HCT116 (cell line): Measurements from ENCODE around the gene GLYR1. TPM values are rescaled to one million over a fixed set of nuclear protein-coding genes. Genes with fewer than 3 reads are reported as not detected.

ENCODE experiments used
- ATAC-seq: fragments of 200-7000 bp; cut with Tn5 transposase; 2 replicates; pipeline ENCODE4 v1.9.1; 2020; ENCODE audit warnings: mild to moderate bottlenecking, moderate library complexity
- BruUV-seq: library from RNA; stranded (reverse); fragments of 400-500 nt; replicated peaks from 2 replicates; lab custom pipeline; 2021; lab: Mats Ljungman, UMichigan
- CTCF ChIA-PET: fragments of 300-600 bp; sonication (Branson Sonifier 250); formaldehyde crosslinking; loops from one replicate; lab custom pipeline; 2021; ENCODE audit warnings: antibody characterized with exemption; lab: Charles Lee
- POLR2A ChIA-PET: fragments of 300-600, 350-600 bp; sonication (Branson Sonifier 250); formaldehyde crosslinking; loops from one replicate; lab custom pipeline; 2021; ENCODE audit warnings: antibody characterized with exemption; lab: Charles Lee
- RAD21 ChIA-PET, 2 experiments: fragments of 300-600 bp; sonication (Branson Sonifier 250); formaldehyde crosslinking; loops; one replicate each; lab custom pipeline; 2023; ENCODE audit warnings: low total read pairs in 2 of 2; ENCODE audit not compliant: uncharacterized antibody in 2 of 2, unreplicated experiment in 2 of 2, low non-redundant PET in 1 of 2; lab: Charles Lee
- DNase-seq: peaks from one replicate; pipeline ENCODE4 v3.0.0-alpha.2; 2010; ENCODE audit warnings: low read depth, low spot score
- H2AFZ ChIP-seq: fragments of 200-600 bp; shearing (Covaris generic), sonication (generic); 2 replicates; pipeline ENCODE4 v1.6.1; 2017; ENCODE audit warnings: low read depth, mixed run types, mixed read lengths, antibody characterized with exemption, low read length; ENCODE audit not compliant: poor library complexity, severe bottlenecking
- H3K27ac ChIP-seq: 2 replicates; pipeline ENCODE4 v1.5.1; 2012; ENCODE audit warnings: low read depth, low read length
- H3K27me3 ChIP-seq: fragments of 200-600 bp; sonication (generic); 2 replicates; pipeline ENCODE4 v1.6.1; 2016; ENCODE audit warnings: mixed run types, low read length, mixed read lengths; ENCODE audit not compliant: insufficient read depth
- H3K36me3 ChIP-seq, 2 experiments: fragments of 200-500 bp in 1 of 2; fragments of 200-600 bp in 1 of 2; sonication (Bioruptor generic) in 1 of 2; sonication (generic) in 1 of 2; 2 replicates each; pipeline versions ENCODE4 v1.5.1 to v1.6.1; 2014 to 2016; ENCODE audit warnings: low read length in 2 of 2, inconsistent platforms in 1 of 2, mixed read lengths in 1 of 2, mixed run types in 1 of 2; ENCODE audit not compliant: insufficient read depth in 2 of 2, control insufficient read depth in 1 of 2
- H3K4me1 ChIP-seq, 2 experiments: fragments of 200-600 bp in 1 of 2; sonication (generic) in 1 of 2; 2 replicates each; pipeline versions ENCODE4 v1.5.1 to v1.6.1; 2012 to 2017; ENCODE audit warnings: low read length in 2 of 2, inconsistent platforms in 1 of 2, mild to moderate bottlenecking in 1 of 2, mixed read lengths in 1 of 2, mixed run types in 1 of 2, moderate library complexity in 1 of 2; ENCODE audit not compliant: insufficient read depth in 2 of 2, control insufficient read depth in 1 of 2
- H3K4me2 ChIP-seq: fragments of 200-600 bp; sonication (generic); 2 replicates; pipeline ENCODE4 v1.6.1; 2017; ENCODE audit warnings: mixed run types, low read length, mixed read lengths
- H3K4me3 ChIP-seq, 2 experiments: fragments of 200-600 bp in 1 of 2; sonication (generic) in 1 of 2; replicated peaks in 1 of 2; 2 replicates each; pipeline ENCODE4 v1.5.1; 2011 to 2016; ENCODE audit warnings: low read length in 2 of 2, control low read depth in 1 of 2, low read depth in 1 of 2, mild to moderate bottlenecking in 1 of 2, mixed read lengths in 1 of 2, mixed run types in 1 of 2
- H3K79me2 ChIP-seq: fragments of 200-600 bp; sonication (generic); 2 replicates; pipeline ENCODE4 v1.6.1; 2017; ENCODE audit warnings: mild to moderate bottlenecking, mixed run types, low read length, moderate library complexity, mixed read lengths; ENCODE audit not compliant: insufficient read depth
- H3K9ac ChIP-seq: fragments of 200-600 bp; sonication (generic); 2 replicates; pipeline ENCODE4 v1.6.1; 2016; ENCODE audit warnings: low read length, mixed read lengths
- H3K9me2 ChIP-seq: fragments of 200-600 bp; sonication (generic), shearing (Covaris generic); 2 replicates; pipeline ENCODE4 v1.6.1; 2017; ENCODE audit warnings: mixed run types, mild to moderate bottlenecking, moderate library complexity; ENCODE audit not compliant: insufficient read depth
- H3K9me3 ChIP-seq, 2 experiments: fragments of 200-500 bp in 1 of 2; fragments of 200-600 bp in 1 of 2; sonication (Bioruptor generic) in 1 of 2; sonication (generic) in 1 of 2; 2 replicates each; pipeline ENCODE4 v1.6.1; 2014 to 2017; ENCODE audit warnings: low read length in 2 of 2, mixed read lengths in 2 of 2, inconsistent platforms in 1 of 2, low read depth in 1 of 2, mild to moderate bottlenecking in 1 of 2, mixed run types in 1 of 2, moderate library complexity in 1 of 2; ENCODE audit not compliant: control insufficient read depth in 1 of 2, insufficient read depth in 1 of 2
- H4K20me1 ChIP-seq: fragments of 200-600 bp; sonication (generic), shearing (Covaris generic); 2 replicates; pipeline ENCODE4 v1.6.1; 2017; ENCODE audit warnings: mixed run types, mild to moderate bottlenecking, moderate library complexity; ENCODE audit not compliant: insufficient read depth
- CBX3 ChIP-seq: IDR thresholded peaks from 2 replicates; pipeline ENCODE4 v1.6.1; 2012; ENCODE audit warnings: low read depth
- CEBPB ChIP-seq: IDR thresholded peaks from 2 replicates; pipeline ENCODE4 v1.6.1; 2012; ENCODE audit warnings: low read depth
- EGR1 ChIP-seq: IDR thresholded peaks from 2 replicates; pipeline ENCODE4 v1.6.1; 2012; ENCODE audit warnings: low read depth
- ELF1 ChIP-seq: IDR thresholded peaks from 2 replicates; pipeline ENCODE4 v1.6.1; 2012; ENCODE audit warnings: low read depth, borderline replicate concordance
- EZH2phosphoT487 ChIP-seq: fragments of 200-600 bp; IDR thresholded peaks from 2 replicates; pipeline ENCODE4 v1.6.1; 2018; ENCODE audit warnings: antibody characterized with exemption, borderline replicate concordance
- FOSL1 ChIP-seq: IDR thresholded peaks from 2 replicates; pipeline ENCODE4 v1.6.1; 2012; ENCODE audit warnings: low read depth
- JUND ChIP-seq: IDR thresholded peaks from 2 replicates; pipeline ENCODE4 v1.6.1; 2012
- POLR2A ChIP-seq: IDR thresholded peaks from 2 replicates; pipeline ENCODE4 v1.7.0; 2011; ENCODE audit warnings: borderline replicate concordance; ENCODE audit not compliant: insufficient read depth, insufficient read length; ENCODE audit errors: extremely low read depth
- POLR2AphosphoS5 ChIP-seq: IDR thresholded peaks from 2 replicates; pipeline ENCODE4 v1.6.1; 2011; ENCODE audit warnings: mild to moderate bottlenecking, low read depth, low read length, moderate library complexity
- RAD21 ChIP-seq: IDR thresholded peaks from 2 replicates; pipeline ENCODE4 v1.6.1; 2012; ENCODE audit warnings: low read depth, mild to moderate bottlenecking
- SIN3A ChIP-seq: IDR thresholded peaks from 2 replicates; pipeline ENCODE4 v1.6.1; 2012; ENCODE audit warnings: low read depth
- SP1 ChIP-seq: IDR thresholded peaks from 2 replicates; pipeline ENCODE4 v1.6.1; 2012; ENCODE audit warnings: low read depth
- SRF ChIP-seq: IDR thresholded peaks from 2 replicates; pipeline ENCODE4 v1.6.1; 2012; ENCODE audit warnings: low read depth
- TCF7L2 ChIP-seq: IDR thresholded peaks from 2 replicates; pipeline ENCODE4 v1.7.0; 2011; ENCODE audit warnings: borderline replicate concordance, inconsistent platforms; ENCODE audit not compliant: insufficient read depth, insufficient read length; ENCODE audit errors: extremely low read depth
- YY1 ChIP-seq: IDR thresholded peaks from 2 replicates; pipeline ENCODE4 v1.6.1; 2011; ENCODE audit warnings: low read length, low read depth, moderate library complexity, mild to moderate bottlenecking; ENCODE audit not compliant: insufficient replicate concordance; ENCODE audit errors: extremely low read depth
- ZFX ChIP-seq: fragments of 450-650 bp; IDR thresholded peaks from 2 replicates; pipeline ENCODE4 v1.6.1; 2017
- ZNF274 ChIP-seq: fragments of 200-500 bp; sonication (Bioruptor generic); IDR thresholded peaks from 2 replicates; pipeline ENCODE4 v1.6.1; 2014; ENCODE audit warnings: mild to moderate bottlenecking, low read depth, low read length, inconsistent platforms
- intact Hi-C: fragments of 100-400 bp; cut with micrococcal nuclease; formaldehyde crosslinking; loops from 2 replicates; pipeline ENCODE4 v1.10.0; 2022
- total RNA-seq: library from RNA; stranded (reverse); gene quantifications from one replicate; pipeline ENCODE4 v1.2.1, GENCODE V29; 2021; ENCODE audit not compliant: unreplicated experiment
- TF ChIP-seq, protein P1 (sequence below): IDR thresholded peaks from 2 replicates; pipeline ENCODE4 v1.6.1; 2012
- TF ChIP-seq, protein P2 (sequence below), 3 experiments: fragments of 200-600 bp in 1 of 3; sonication (generic) in 1 of 3; IDR thresholded peaks in 2 of 3; conservative IDR thresholded peaks in 1 of 3; 2 replicates each; pipeline ENCODE4 v1.5.1; 2012 to 2017; ENCODE audit warnings: low read depth in 2 of 3, low read length in 2 of 3, antibody characterized with exemption in 1 of 3, borderline replicate concordance in 1 of 3, control low read depth in 1 of 3, mild to moderate bottlenecking in 1 of 3, mixed read lengths in 1 of 3, mixed run types in 1 of 3, moderate library complexity in 1 of 3; ENCODE audit not compliant: insufficient read depth in 1 of 3
- TF ChIP-seq, protein P3 (sequence below): IDR thresholded peaks from 2 replicates; pipeline ENCODE4 v1.6.1; 2011; ENCODE audit warnings: mild to moderate bottlenecking, low read length, moderate library complexity; ENCODE audit not compliant: insufficient replicate concordance; ENCODE audit errors: extremely low read depth

The GLYR1 gene
- total RNA-seq, 1 experiment from 2014 or later = 50.0 TPM

DNA sequence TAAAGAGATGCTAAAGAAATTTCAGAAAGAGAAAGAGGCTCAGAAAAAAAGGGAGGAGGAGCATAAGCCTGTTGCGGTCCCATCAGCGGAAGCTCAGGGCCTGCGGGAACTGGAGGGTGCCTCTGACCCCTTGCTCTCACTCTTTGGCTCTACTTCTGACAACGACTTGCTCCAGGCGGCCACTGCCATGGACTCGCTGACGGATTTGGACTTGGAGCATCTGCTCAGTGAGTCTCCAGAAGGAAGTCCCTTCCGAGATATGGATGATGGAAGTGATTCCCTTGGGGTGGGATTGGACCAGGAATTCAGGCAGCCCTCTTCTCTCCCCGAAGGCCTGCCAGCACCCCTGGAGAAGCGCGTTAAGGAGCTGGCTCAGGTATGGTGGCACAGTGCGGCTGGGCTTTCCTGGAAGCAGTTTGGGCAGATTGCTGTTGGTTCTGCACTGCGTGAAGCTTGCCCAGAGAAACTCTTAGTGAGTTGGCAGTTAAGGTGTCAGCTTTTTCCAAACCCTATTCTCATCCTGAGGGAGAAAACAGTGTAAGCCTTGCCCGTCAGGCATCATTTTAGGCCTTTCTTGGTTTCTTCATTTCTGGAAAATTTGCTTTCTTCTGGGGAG is 13.7 kb upstream of the GLYR1 start:
- Histone ChIP-seq H3K27ac (no peak overlapping the region), H3K36me3 (peaks cover 51 to 53% of the 10 kb centered on the region in 2 experiments), H4K20me1 (no peaks in the 10 kb centered on the region), H3K27me3 (no peaks in the 10 kb centered on the region), H3K9me3 (no peaks in the 10 kb centered on the region), H2AFZ (no peak overlapping the region), H3K79me2 (peaks cover 52% of the 10 kb centered on the region), H3K4me1 (no peaks in the 10 kb centered on the region), H3K4me2 (no peak overlapping the region), H3K9me2 (no peaks in the 10 kb centered on the region), H3K9ac (no peak overlapping the region), H3K4me3 (no peak overlapping the region)
- TF ChIP-seq, protein P1, sequence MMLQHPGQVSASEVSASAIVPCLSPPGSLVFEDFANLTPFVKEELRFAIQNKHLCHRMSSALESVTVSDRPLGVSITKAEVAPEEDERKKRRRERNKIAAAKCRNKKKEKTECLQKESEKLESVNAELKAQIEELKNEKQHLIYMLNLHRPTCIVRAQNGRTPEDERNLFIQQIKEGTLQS = no peak
- TF ChIP-seq ZFX = no peak
- no peak for TF ChIP-seq CBX3
- TF ChIP-seq ELF1 = no peak
- no peak for TF ChIP-seq POLR2A
- no peak for TF ChIP-seq EZH2phosphoT487
- no peak for TF ChIP-seq TCF7L2
- no peak for TF ChIP-seq JUND
- no peak for TF ChIP-seq SIN3A
- TF ChIP-seq, protein P2, sequence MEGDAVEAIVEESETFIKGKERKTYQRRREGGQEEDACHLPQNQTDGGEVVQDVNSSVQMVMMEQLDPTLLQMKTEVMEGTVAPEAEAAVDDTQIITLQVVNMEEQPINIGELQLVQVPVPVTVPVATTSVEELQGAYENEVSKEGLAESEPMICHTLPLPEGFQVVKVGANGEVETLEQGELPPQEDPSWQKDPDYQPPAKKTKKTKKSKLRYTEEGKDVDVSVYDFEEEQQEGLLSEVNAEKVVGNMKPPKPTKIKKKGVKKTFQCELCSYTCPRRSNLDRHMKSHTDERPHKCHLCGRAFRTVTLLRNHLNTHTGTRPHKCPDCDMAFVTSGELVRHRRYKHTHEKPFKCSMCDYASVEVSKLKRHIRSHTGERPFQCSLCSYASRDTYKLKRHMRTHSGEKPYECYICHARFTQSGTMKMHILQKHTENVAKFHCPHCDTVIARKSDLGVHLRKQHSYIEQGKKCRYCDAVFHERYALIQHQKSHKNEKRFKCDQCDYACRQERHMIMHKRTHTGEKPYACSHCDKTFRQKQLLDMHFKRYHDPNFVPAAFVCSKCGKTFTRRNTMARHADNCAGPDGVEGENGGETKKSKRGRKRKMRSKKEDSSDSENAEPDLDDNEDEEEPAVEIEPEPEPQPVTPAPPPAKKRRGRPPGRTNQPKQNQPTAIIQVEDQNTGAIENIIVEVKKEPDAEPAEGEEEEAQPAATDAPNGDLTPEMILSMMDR (IDR thresholded peaks at IDR 0.05 in 2 of 3, conservative IDR thresholded peaks at IDR 0.05 in 1 of 3; ENCODE audit: borderline replicate concordance in 1 of 3, insufficient read depth in 1 of 3, low read depth in 2 of 3, low read length in 2 of 3) = no peak
- TF ChIP-seq SP1 = no peak
- TF ChIP-seq, protein P3, sequence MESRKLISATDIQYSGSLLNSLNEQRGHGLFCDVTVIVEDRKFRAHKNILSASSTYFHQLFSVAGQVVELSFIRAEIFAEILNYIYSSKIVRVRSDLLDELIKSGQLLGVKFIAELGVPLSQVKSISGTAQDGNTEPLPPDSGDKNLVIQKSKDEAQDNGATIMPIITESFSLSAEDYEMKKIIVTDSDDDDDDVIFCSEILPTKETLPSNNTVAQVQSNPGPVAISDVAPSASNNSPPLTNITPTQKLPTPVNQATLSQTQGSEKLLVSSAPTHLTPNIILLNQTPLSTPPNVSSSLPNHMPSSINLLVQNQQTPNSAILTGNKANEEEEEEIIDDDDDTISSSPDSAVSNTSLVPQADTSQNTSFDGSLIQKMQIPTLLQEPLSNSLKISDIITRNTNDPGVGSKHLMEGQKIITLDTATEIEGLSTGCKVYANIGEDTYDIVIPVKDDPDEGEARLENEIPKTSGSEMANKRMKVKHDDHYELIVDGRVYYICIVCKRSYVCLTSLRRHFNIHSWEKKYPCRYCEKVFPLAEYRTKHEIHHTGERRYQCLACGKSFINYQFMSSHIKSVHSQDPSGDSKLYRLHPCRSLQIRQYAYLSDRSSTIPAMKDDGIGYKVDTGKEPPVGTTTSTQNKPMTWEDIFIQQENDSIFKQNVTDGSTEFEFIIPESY = no peak
- TF ChIP-seq SRF = no peak
- no peak for TF ChIP-seq YY1
- TF ChIP-seq RAD21 = no peak
- TF ChIP-seq POLR2AphosphoS5 = no peak
- TF ChIP-seq ZNF274 = no peak
- TF ChIP-seq EGR1 = no peak
- no peak for TF ChIP-seq CEBPB
- TF ChIP-seq FOSL1 = no peak
- no TSS peak for BruUV-seq
- DNase-seq = no peak
- ChIA-PET RAD21 (no interaction called here), POLR2A (no interaction called here), CTCF (no interaction called here)
- intact Hi-C loops = no loop called here
- ATAC-seq = no peak
